ENCODE data around the gene IGSF22. TPM values are rescaled to one million over a fixed set of nuclear protein-coding genes. Genes with fewer than 3 reads are reported as not detected.

IGSF22 gene
- polyA plus RNA-seq, 2 donors: 0.02 to 0.18 TPM

DNA sequence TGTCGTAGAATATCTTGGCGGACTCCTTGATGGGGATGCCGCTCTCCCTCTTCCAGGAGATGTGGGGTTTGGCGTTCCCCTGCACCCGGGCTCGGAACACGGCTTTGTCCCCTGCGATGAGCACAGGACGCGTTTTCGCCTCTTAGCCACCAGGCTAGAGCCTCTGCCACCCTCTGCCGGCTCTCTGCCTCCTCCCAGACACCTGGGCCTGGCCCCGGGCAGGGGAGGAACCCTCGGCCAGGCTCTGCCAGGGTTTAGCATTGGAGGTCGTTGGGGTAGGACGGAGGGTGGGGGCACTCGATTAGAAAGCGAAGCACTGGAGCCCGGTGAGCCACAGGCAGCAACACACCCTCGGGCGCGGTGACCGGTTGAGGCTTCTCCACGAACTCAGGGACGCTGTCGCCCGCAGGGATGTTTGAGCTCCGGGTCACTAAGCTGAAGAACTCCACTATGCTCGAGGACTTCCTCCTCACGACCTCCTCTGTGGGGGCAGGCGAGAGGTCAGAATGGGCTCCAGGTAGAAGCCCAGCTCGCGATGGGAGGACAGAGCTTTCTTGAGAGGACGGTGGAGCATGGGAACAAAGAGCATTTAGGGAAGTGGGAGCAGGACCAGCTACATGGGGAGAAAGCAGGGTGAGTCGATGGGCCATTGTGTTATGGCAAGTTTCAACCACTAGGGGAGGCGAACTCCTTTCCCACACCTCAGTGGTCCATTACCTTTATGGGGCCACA is 4.3 kb downstream of the IGSF22 start:
- H3K4me1 ChIP-seq (ENCODE audit: control insufficient read depth in 2 of 2, insufficient read depth in 2 of 2, low read length in 1 of 2): peaks cover 4% of the 10 kb centered on the region in 2 donors
- H3K4me3 ChIP-seq (ENCODE audit: low read depth in 1 of 2, low read length in 2 of 2): peak overlapping the region; percentile 45 to 56
- H3K36me3 ChIP-seq (ENCODE audit: control insufficient read depth in 2 of 2, insufficient read depth in 2 of 2, low read length in 1 of 2): no peaks in the 10 kb centered on the region
- no peaks in the 10 kb centered on the region for H3K27me3 ChIP-seq (ENCODE audit: control insufficient read depth in 1 of 2, insufficient read depth in 2 of 2, low read length in 2 of 2)
- peak overlapping the region in 1 of 2 donors; percentile 45 for H3K27ac ChIP-seq (ENCODE audit: low read depth in 2 of 2, low read length in 1 of 2)
- WGBS, 2 donors: 2% methylated on average over 36 of the region's 36 CpGs
- no peaks in the 10 kb centered on the region for H3K9me3 ChIP-seq (ENCODE audit: control insufficient read depth in 2 of 2, insufficient read depth in 1 of 2, low read depth in 1 of 2, low read length in 1 of 2)

- H3K4me1 ChIP-seq (ENCODE audit: control insufficient read depth in 2 of 2, insufficient read depth in 2 of 2, low read length in 1 of 2): peaks cover 4% of the 10 kb centered on the region in 2 donors
- no peaks in the 10 kb centered on the region for H3K36me3 ChIP-seq (ENCODE audit: control insufficient read depth in 2 of 2, insufficient read depth in 2 of 2, low read length in 1 of 2)
- H3K27ac ChIP-seq (ENCODE audit: low read depth in 2 of 2, low read length in 1 of 2): peak overlapping the region in 1 of 2 donors; percentile 16
- WGBS, 2 donors: 4% methylated on average over 41 of the region's 41 CpGs
- no peaks in the 10 kb centered on the region for H3K27me3 ChIP-seq (ENCODE audit: control insufficient read depth in 1 of 2, insufficient read depth in 2 of 2, low read length in 2 of 2)
- H3K4me3 ChIP-seq (ENCODE audit: low read depth in 1 of 2, low read length in 2 of 2): peak overlapping the region; percentile 45 to 56
- no peaks in the 10 kb centered on the region for H3K9me3 ChIP-seq (ENCODE audit: control insufficient read depth in 2 of 2, insufficient read depth in 1 of 2, low read depth in 1 of 2, low read length in 1 of 2)
Observed at GRCh38 chr11:18720808-18721560, 5.0 kb downstream of the IGSF22 start.

GRCh38 chr11:18720091-18720807 is 5.7 kb downstream of the IGSF22 start:
- Histone ChIP-seq H3K4me3 (ENCODE audit: low read depth in 1 of 2, low read length in 2 of 2) (no peak overlapping the region), H3K4me1 (ENCODE audit: control insufficient read depth in 2 of 2, insufficient read depth in 2 of 2, low read length in 1 of 2) (peaks cover 4% of the 10 kb centered on the region in 2 donors), H3K9me3 (ENCODE audit: control insufficient read depth in 2 of 2, insufficient read depth in 1 of 2, low read depth in 1 of 2, low read length in 1 of 2) (no peaks in the 10 kb centered on the region), H3K27me3 (ENCODE audit: control insufficient read depth in 1 of 2, insufficient read depth in 2 of 2, low read length in 2 of 2) (no peaks in the 10 kb centered on the region), H3K36me3 (ENCODE audit: control insufficient read depth in 2 of 2, insufficient read depth in 2 of 2, low read length in 1 of 2) (no peaks in the 10 kb centered on the region), H3K27ac (ENCODE audit: low read depth in 2 of 2, low read length in 1 of 2) (no peak overlapping the region)
- 75 to 82% methylated on average over 5 of the region's 5 CpGs for WGBS, 2 donors

- Histone ChIP-seq H3K36me3 (ENCODE audit: control insufficient read depth in 2 of 2, insufficient read depth in 2 of 2, low read length in 1 of 2) (no peaks in the 10 kb centered on the region), H3K4me1 (ENCODE audit: control insufficient read depth in 2 of 2, insufficient read depth in 2 of 2, low read length in 1 of 2) (no peaks in the 10 kb centered on the region)
- whole genome bisulfite sequencing, 2 donors: 75 to 85% methylated on average over 7 of the region's 7 CpGs
Observed at GRCh38 chr11:18715476-18715875, 10.5 kb downstream of the IGSF22 start.

DNA sequence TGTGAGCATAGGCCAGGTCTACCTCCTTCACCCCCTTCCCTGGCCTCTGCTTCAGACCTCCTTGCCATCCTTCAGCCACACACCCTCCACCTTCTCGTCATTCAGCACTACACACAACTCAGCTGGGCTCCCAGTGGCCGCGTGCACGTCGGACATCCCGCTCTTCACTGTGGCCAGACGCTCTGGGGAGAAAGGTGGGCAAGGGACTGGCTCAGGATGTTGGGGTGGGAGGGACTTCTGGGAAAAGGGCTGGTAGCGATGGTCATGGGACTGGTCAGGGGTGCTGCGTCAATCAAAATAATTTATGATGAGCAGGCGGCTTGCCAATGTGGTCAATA is 11.6 kb downstream of the IGSF22 start:
- Histone ChIP-seq H3K9me3 (ENCODE audit: control insufficient read depth in 2 of 2, insufficient read depth in 1 of 2, low read depth in 1 of 2, low read length in 1 of 2) (peaks cover 0 to 3% of the 10 kb centered on the region in 2 donors), H3K27me3 (ENCODE audit: control insufficient read depth in 1 of 2, insufficient read depth in 2 of 2, low read length in 2 of 2) (no peaks in the 10 kb centered on the region), H3K4me1 (ENCODE audit: control insufficient read depth in 2 of 2, insufficient read depth in 2 of 2, low read length in 1 of 2) (no peaks in the 10 kb centered on the region), H3K36me3 (ENCODE audit: control insufficient read depth in 2 of 2, insufficient read depth in 2 of 2, low read length in 1 of 2) (no peaks in the 10 kb centered on the region), H3K4me3 (ENCODE audit: low read depth in 1 of 2, low read length in 2 of 2) (no peak overlapping the region), H3K27ac (ENCODE audit: low read depth in 2 of 2, low read length in 1 of 2) (no peak overlapping the region)
- WGBS, 2 donors: 80 to 84% methylated on average over 10 of the region's 10 CpGs

More at GRCh38 chr11:18715476-18715875, 10.5 kb downstream of the IGSF22 start:
- Histone ChIP-seq H3K4me3 (ENCODE audit: low read depth in 1 of 2, low read length in 2 of 2) (no peak overlapping the region), H3K27ac (ENCODE audit: low read depth in 2 of 2, low read length in 1 of 2) (no peak overlapping the region), H3K9me3 (ENCODE audit: control insufficient read depth in 2 of 2, insufficient read depth in 1 of 2, low read depth in 1 of 2, low read length in 1 of 2) (peaks cover 0 to 3% of the 10 kb centered on the region in 2 donors), H3K27me3 (ENCODE audit: control insufficient read depth in 1 of 2, insufficient read depth in 2 of 2, low read length in 2 of 2) (no peaks in the 10 kb centered on the region)

DNA sequence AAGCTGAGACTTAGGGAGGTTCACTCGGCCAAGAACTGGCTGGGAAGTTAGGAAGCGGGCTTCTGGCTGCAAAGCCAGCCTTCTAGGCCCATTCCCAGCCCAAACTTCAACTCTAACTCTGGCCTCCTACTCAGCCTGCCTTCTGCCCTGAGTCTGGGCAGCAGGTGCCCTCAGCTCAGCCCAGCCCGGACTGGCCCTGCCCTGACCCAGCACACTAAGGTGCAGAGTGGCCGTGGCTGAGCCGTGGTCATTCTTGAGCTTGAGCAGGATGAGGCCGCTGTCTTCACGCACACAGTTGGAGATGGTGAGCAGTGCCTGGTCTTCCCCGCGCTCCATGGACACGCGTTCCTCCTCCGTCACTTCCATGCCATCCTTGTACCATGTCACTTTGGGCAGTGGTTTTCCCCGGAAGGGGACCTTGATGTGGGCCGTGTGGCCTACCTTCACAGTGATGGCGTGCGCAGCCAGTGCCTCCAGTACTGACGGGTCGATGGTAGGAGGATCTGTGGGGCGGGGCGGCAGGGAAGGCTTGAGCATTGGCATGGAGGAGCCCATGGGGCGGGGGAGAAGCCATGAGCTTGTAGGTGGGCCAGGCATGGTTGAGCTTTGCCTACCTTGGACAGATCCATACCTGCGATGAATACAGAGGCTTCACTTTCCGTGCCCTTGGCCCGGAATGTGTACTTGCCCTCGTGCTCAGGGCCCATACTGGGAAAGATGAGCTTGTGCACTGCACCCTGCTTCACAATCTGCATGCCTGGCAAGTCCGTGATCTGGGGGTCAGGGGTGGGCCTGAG is 12.1 kb downstream of the IGSF22 start:
- WGBS, 2 donors: 92 to 93% methylated on average over 26 of the region's 26 CpGs
- Histone ChIP-seq H3K36me3 (ENCODE audit: control insufficient read depth in 2 of 2, insufficient read depth in 2 of 2, low read length in 1 of 2) (no peaks in the 10 kb centered on the region), H3K27ac (ENCODE audit: low read depth in 2 of 2, low read length in 1 of 2) (no peak overlapping the region), H3K9me3 (ENCODE audit: control insufficient read depth in 2 of 2, insufficient read depth in 1 of 2, low read depth in 1 of 2, low read length in 1 of 2) (peaks cover 0 to 3% of the 10 kb centered on the region in 2 donors), H3K4me1 (ENCODE audit: control insufficient read depth in 2 of 2, insufficient read depth in 2 of 2, low read length in 1 of 2) (no peaks in the 10 kb centered on the region), H3K27me3 (ENCODE audit: control insufficient read depth in 1 of 2, insufficient read depth in 2 of 2, low read length in 2 of 2) (no peaks in the 10 kb centered on the region), H3K4me3 (ENCODE audit: low read depth in 1 of 2, low read length in 2 of 2) (no peak overlapping the region)

DNA sequence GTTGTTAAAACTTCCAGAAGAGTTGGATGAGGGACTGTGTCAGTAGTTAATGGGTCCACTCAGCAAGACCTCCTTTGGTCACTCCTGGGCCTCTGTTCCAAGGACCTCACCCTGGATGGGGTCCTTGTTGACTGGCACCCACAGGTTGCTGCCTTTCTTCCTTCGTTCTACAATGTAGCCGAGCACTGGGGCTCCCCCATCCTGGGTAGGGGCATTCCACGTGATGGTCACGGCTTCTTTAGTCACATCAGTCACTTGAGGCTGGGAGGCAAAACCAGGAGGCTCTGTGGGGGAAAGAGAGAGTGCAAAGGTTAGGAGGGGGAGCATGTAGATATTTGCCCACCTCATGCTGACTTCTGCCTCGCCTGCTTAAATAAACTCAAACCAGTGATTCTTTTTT is 15.4 kb downstream of the IGSF22 start:
- no peak overlapping the region for H3K4me3 ChIP-seq (ENCODE audit: low read depth in 1 of 2, low read length in 2 of 2)
- H3K27me3 ChIP-seq (ENCODE audit: control insufficient read depth in 1 of 2, insufficient read depth in 2 of 2, low read length in 2 of 2): no peaks in the 10 kb centered on the region
- H3K27ac ChIP-seq (ENCODE audit: low read depth in 2 of 2, low read length in 1 of 2): no peak overlapping the region
- H3K4me1 ChIP-seq (ENCODE audit: control insufficient read depth in 2 of 2, insufficient read depth in 2 of 2, low read length in 1 of 2): peaks cover 3 to 5% of the 10 kb centered on the region in 2 donors
- 76 to 81% methylated on average over 5 of the region's 5 CpGs for WGBS, 2 donors
- H3K9me3 ChIP-seq (ENCODE audit: control insufficient read depth in 2 of 2, insufficient read depth in 1 of 2, low read depth in 1 of 2, low read length in 1 of 2): peaks cover 0 to 3% of the 10 kb centered on the region in 2 donors
- H3K36me3 ChIP-seq (ENCODE audit: control insufficient read depth in 2 of 2, insufficient read depth in 2 of 2, low read length in 1 of 2): no peaks in the 10 kb centered on the region

GRCh38 chr11:18709414-18709813 is 16.6 kb downstream of the IGSF22 start:
- no peak overlapping the region for H3K27ac ChIP-seq (ENCODE audit: low read depth in 2 of 2, low read length in 1 of 2)
- peaks cover 0 to 3% of the 10 kb centered on the region in 2 donors for H3K9me3 ChIP-seq (ENCODE audit: control insufficient read depth in 2 of 2, insufficient read depth in 1 of 2, low read depth in 1 of 2, low read length in 1 of 2)
- no peaks in the 10 kb centered on the region for H3K36me3 ChIP-seq (ENCODE audit: control insufficient read depth in 2 of 2, insufficient read depth in 2 of 2, low read length in 1 of 2)
- 93 to 97% methylated on average over 4 of the region's 4 CpGs for WGBS, 2 donors
- H3K27me3 ChIP-seq (ENCODE audit: control insufficient read depth in 1 of 2, insufficient read depth in 2 of 2, low read length in 2 of 2): no peaks in the 10 kb centered on the region
- peaks cover 3 to 7% of the 10 kb centered on the region in 2 donors for H3K4me1 ChIP-seq (ENCODE audit: control insufficient read depth in 2 of 2, insufficient read depth in 2 of 2, low read length in 1 of 2)
- no peak overlapping the region for H3K4me3 ChIP-seq (ENCODE audit: low read depth in 1 of 2, low read length in 2 of 2)

- Histone ChIP-seq H3K9me3 (ENCODE audit: control insufficient read depth in 2 of 2, insufficient read depth in 1 of 2, low read depth in 1 of 2, low read length in 1 of 2) (no peaks in the 10 kb centered on the region), H3K27me3 (ENCODE audit: control insufficient read depth in 1 of 2, insufficient read depth in 2 of 2, low read length in 2 of 2) (no peaks in the 10 kb centered on the region), H3K4me3 (ENCODE audit: low read depth in 1 of 2, low read length in 2 of 2) (no peak overlapping the region), H3K4me1 (ENCODE audit: control insufficient read depth in 2 of 2, insufficient read depth in 2 of 2, low read length in 1 of 2) (peaks cover 3 to 7% of the 10 kb centered on the region in 2 donors), H3K36me3 (ENCODE audit: control insufficient read depth in 2 of 2, insufficient read depth in 2 of 2, low read length in 1 of 2) (no peaks in the 10 kb centered on the region), H3K27ac (ENCODE audit: low read depth in 2 of 2, low read length in 1 of 2) (no peak overlapping the region)
- 92 to 93% methylated on average over 12 of the region's 12 CpGs for WGBS, 2 donors
Observed at GRCh38 chr11:18707811-18708340, 18.1 kb downstream of the IGSF22 start.

Data from esophagus (tissue), 2 donors.